ENCODE results near the gene XAB2.

The XAB2 gene

DNA sequence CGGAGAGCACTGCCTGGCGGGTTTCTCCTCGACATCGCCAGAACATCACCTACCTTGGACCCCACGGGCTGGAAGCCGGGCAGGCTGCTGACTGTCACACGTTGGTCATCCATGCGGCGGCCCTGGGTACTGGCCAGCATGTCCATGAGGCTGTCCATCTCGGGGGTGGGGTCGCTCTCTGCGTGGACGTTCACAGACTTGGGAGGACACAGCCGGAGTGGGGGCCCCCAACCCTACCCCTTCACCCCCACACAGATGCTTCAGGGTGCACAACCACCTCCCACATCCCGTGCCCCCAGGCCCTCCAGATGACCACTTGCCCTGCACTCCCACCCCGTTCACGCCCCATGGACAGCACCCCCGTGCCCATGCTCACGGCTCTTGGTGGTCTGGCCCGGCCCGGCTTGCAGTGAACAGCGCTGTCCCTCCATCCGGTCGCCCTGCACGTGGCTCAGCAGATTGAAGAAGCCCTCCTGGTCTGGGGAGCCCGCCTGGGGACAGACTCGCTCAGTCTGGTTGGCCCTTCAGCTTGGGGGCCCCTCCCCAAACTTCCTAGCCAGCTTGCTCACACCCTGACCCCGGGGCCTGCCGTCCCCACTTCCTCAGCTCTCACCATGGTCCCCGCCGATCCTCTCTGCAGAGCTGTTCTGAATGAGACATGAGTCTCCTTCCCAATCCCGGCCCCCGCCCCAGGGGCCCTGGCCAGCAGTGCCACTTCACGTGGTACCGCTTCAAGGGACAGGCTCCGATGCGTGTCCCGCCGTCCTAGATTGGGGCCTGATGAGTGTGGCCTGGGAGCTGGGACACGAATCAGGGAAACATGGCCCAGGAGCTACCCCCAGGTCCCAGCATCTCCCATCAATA is 3.2 kb upstream of the XAB2 start:
- DNase-seq: no peak

DNA sequence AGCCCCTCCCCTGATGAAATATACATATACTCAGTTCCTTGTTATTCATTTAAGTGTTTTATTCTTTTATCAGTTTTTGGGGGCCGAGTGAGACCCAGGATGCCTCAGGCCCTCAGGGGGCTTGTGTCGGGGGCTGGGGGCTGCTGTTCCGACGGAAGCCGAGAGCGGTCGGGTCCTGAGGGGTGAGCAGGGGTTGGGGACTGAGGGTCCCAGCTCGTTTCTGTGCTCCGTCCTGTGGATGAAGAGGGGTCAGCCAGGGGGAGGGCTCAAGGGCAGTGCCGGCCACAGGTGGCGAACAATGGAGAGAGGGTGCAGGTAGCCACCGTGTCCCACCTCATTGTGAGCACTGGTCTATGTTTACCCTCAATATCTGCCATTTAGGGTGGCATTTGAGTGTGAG is 2.2 kb upstream of the XAB2 start:
- DNase-seq: no peak

DNA sequence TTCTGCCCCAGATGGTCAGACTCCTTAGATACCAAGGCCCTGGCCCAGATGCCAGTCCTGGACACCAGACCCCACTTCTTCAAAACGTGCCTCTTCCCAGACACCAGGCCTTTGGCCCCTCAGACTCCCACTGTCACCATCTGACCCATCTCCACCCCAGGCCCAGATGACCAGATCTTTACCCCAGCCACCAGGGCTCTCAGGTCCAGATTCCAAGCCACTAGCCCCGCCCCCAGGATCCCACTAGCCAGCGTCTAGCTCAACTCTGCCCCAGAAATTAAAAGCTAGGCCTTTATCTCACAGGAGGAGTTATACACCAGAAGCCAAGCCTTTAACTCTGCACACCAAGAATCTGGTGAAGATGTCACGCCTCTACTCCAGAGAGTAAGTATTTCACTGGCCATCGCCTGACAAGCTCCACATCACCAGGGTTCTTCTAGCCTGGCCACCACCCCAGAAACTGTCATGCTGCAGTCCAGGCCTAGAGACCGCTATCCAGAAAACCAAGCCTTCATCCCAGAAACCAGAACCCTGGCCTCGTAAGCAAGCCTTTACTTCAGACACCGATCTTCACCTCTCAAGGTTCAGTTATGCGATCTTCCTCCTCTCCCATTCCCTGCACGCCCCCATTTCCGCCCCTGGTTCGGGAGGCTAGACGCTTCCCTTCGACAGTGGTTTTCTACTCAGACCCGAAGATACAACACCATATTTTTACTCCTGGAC is 595 bp downstream of the XAB2 start:
- DNase-seq: no peak

DNA sequence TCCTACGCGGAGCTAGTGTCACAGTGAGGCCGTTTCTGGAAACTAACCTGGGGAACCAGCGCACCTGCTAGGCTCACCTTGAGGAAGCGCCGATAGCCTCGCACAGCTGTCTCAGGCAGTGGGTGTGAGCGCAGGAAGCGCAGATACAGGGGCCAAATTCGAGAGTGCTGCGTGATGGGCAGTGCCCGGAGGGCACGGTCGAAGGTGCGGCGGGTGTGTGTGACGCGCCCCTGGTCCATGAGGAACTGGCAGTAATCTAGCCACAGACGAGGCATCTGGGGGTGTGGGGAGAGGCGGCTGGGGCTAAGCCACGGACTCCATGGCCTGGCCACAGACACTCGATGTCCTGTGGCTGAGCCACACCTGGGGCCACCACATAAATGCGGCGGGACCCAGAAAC is 2.2 kb downstream of the XAB2 start:
- DNase-seq: no peak

DNA sequence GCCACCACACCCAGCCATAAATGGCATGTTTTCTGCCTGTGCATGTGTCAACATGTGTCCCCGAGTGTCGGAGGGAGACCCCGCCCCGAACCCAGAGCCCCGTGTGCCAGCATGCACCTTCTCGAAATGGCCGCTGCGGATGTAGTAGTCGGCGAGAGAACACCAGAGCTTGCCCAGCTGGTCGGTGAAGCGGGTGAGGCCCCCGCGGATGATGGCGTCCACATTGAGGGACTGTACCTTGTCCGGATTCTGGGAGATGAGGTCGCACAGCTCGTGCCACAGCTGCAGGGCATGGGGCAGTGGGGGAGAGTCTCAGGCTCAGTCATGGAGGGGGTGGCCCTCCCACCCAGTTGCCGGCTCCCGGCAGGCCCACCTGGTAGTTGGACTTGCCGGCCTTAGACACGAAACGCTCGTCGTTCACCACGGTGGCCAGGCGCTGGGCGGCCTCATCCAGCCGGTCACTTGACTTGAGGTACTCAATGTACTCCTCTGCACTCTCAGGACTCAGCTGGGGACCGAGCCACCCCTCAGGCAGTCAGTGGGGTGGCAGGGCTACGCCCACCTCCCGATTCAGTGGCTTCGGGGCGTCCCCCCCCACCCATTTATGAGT is 3.5 kb downstream of the XAB2 start:
- DNase-seq: no peak

DNA sequence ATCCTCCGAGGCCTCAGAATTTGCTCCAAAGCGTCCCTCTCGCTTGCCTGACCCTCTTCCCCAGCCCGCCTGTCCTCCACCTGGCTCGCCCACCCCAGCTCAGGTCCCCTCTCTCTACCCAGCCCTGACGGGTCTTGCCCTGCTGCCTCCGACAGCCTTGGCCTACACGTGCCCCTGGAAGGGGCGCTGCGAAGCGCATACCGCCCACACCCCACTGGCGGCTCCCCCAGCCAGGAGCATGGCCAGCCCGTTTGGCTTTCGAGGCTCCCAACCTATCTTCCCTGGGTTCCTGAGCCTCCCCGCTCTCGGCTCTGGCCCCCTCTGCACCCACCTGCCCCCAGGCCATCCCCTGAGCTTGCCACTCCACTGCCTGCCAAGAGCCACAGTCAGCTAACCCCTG is 4.5 kb downstream of the XAB2 start:
- DNase-seq: no peak

DNA sequence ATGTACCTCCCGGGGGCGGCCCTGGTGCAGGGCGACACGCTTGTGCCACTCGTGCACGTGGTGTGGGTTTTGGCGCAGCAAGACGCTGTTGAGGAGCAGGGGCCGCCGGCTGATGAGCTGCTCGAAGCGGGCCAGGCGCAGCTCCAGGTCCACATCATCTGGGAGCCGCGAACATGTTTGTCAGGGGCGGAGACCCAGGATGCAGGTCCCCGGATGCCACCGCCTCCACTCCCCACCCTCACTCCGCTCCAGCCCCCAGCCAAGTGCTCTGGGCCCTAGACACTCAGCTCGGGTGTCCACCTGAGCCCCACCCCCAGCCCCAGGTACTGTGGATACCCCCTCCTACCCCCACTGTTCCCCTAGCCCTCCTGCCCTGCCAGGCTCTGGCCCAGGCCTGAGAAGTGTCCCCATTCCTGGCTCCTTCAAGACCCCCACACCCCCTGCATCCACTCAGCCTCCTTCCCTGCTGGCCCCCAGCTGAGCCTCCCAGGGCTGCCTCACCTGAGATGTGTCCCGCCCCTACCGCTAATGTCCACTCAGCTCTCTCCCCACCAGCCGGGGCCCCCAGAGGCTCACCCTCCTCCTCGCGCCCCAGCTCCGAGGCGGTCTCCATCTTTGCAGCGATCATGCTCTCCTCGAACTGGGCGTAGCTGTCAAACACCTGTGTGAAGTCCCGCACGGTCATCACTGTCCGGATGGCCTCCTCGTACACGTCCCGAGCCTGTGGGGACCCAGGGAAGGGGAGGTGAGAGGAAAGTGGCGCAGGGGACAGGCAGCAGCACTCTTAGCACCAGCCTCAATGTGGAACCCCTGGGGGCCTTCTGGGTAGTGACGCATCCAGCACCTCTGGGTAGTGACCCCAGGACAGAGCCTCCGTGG is 5.4 kb downstream of the XAB2 start:
- DNase-seq: no peak

DNA sequence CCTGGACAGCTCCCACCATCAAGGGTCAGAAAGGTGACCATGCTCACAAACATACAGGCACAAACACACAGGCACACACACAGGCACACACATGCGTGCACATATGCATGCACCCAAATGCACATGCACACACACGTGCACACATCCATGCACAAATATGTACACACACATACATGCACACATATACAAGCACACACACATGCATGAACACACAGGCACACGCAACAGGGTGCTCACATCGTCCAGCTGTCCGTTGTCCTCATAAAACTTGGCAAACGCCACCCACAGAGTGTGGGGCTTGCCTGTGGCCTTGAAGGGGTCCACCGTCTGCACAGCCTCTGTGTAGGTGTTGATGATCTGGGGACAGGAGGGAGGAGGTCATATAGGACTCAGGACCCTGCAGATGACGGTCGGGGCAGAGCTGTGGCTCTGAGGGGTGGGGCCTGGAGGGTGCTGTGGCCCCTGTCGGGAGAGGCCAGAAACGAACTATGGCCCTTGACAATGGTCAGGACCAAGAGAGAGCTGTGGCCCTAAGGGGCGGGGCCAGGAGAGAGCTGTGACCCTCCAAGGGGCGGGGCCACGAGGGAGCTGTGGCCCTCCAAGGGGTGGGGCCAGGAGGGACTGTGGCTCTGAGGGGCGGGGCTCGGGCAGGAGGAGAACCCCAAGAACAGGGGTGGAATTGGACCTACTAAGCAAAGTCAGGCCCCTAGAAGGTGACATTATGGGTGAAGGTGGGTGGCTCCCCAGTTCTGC is 6.2 kb downstream of the XAB2 start:
- DNase-seq: no peak

DNA sequence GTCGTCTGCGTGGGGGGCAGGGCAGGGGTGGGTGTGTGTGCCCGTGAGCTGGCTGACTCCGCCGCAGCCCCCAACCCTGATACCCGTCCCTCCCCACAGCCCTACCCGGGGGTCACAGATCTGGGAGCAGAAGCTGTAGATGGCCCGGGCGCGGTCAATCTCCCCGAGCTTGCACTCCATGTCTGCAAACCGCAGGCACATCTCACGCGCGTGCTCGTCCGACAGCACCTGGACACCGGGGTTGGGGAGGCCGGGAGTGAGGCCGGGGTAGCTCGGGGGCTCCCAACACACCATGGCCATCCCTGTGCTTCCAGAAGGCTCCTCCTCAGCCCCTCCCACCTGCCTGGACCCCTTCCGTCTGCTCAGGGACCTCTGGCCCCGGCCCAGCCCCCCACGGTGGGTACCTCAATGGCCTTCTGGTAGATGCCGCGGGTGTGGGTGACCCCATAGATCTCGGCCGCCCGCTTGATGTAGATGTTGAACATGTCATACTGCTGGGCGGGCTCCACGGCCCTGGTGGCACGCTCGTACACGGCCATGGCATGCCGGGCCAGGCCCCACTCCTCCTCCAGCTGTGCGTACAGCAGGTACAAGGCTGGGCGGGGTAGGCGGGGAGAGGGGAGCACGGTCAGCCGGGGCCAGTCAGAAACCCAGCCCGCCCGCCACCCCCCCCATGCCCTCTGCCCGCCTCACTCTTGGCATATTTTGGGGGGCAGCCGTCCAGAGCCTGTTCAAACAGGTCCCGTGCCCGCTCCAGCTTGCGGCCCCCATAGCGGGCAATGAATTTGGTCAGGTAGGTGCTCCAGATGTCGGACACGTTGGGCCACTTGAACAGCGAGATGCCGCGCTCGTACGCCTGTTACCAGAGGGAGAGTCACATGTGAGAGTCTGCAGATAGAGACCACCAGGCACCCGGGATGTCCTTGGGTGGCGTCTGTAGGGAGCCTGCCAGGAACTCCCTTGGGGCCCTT is 8.6 kb downstream of the XAB2 start:
- no peak for DNase-seq

DNA sequence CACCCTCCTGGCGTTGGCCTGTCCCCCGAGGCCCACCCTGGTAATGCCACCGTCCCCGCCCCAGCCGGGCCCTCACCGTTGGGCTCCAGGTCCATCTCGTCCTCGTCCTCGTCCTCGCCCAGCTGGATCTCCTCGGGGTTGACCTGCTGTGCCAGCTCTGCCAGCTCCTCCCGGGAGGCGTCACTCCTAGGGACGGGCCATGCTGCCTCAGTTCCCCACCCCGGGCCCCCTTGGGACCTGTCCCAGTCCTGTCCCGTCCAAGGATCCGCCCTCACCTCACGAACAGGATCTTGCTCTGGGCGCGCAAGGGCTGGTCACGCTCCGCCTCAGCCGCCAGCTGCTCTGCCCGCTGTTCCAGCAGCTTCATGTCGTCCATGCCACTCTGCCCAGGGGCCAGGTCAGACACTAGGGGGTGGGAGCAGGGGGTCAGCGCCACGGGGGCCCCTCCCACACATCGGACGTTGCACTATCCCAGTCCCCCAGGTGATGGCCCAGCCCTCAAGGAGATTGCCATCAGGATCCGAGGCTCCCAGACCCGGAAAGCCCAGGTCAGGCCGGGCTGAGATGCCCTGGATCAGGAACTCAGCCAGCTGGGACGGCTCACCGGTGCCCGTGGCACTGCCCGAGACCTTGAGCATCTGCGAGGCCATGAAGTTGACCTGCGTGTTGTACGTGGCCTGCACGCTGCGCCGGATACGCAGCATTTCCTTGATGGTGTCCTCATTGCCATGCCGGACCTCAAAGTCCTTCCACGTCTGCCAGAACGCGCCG is 9.5 kb downstream of the XAB2 start:
- no peak for DNase-seq

DNA sequence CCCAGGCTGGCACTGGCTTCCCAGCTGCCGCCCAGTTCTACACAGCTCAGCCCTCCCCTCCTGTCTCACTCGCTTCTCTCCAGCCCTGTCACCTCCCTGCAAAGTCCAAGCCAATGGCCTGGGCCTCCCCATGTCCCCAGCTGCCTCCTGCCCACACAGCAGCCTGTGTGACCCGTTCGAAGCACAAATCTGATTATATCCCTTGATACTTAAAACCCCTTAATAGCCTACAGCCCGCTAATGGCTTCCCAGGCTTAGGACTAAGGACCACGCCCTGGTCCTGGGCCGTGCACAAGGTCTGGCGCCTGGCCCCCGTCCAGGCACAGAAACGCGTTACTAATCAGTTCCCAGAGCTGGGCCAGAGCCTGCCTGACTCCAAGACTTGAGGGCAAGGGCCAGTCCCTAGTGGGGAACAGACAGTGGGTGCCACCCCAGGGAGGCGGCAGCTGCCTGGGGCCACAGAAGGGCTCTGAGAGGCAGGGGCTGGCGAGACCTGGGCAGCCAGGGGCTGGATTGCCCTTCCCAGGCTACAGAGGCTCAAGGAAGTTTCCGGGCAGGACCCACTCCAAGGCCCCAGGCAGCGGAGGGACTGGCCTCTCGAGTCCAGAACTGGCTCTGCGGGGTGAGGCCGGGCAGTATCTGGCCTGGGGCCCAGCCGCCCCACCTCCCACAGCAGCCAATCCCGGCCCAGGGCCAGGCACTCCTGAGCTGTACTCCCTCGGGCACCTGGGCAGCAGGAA is 10.4 kb downstream of the XAB2 start:
- no peak for DNase-seq

DNA sequence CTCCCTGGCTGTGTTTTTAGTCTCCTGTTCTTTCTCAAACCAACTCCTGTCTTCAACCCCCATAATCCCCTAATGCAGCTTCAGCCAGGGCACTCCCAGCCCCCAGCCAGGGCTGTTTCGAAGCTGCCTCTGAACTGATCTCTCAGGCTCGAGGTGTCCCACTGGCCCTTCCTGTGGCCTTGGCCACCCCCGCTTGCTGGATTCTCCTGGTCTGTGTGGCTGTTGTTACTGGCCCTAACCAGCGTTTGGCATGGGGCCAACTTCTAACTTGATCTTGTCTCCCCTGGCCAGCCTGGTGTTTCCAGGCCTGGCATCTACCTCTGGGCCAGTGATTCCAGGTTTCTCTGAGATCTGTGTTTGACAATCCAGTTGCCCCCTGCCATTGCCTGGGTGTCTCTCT is 11.0 kb downstream of the XAB2 start:
- DNase-seq: no peak

DNA sequence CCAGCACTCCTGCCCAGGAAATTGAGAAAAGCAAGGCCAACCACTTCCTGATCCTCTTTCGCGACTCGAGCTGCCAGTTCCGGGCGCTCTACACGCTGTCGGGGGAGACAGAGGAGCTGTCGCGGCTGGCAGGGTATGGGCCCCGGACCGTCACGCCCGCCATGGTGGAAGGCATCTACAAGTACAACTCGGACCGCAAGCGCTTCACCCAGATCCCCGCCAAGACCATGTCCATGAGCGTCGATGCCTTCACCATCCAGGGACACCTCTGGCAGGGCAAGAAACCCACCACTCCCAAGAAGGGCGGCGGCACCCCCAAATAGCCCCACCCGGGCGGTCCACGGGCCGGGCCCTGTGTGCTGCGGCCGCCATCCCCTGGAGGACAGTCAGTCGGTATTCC is 11.6 kb downstream of the XAB2 start:
- no peak for DNase-seq

DNA sequence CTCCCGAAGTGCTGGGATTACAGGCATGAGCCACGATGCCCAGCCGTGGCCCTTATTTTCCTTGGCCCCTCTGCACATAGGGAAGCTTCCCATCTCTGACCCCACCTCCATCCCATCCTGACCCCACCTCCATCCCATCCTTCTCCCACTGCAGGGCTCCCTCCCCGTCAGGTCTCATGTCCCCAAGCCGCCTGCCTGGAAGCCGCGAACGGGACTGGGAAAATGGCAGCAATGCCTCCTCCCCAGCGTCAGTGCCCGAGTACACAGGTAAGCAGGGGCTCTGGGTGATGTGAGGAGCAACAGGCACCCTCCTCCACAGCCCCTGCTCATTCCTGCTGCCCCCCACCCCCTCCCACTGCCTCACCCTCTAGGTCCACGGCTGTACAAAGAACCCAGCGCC is 12.2 kb downstream of the XAB2 start:
- DNase-seq: no peak

DNA sequence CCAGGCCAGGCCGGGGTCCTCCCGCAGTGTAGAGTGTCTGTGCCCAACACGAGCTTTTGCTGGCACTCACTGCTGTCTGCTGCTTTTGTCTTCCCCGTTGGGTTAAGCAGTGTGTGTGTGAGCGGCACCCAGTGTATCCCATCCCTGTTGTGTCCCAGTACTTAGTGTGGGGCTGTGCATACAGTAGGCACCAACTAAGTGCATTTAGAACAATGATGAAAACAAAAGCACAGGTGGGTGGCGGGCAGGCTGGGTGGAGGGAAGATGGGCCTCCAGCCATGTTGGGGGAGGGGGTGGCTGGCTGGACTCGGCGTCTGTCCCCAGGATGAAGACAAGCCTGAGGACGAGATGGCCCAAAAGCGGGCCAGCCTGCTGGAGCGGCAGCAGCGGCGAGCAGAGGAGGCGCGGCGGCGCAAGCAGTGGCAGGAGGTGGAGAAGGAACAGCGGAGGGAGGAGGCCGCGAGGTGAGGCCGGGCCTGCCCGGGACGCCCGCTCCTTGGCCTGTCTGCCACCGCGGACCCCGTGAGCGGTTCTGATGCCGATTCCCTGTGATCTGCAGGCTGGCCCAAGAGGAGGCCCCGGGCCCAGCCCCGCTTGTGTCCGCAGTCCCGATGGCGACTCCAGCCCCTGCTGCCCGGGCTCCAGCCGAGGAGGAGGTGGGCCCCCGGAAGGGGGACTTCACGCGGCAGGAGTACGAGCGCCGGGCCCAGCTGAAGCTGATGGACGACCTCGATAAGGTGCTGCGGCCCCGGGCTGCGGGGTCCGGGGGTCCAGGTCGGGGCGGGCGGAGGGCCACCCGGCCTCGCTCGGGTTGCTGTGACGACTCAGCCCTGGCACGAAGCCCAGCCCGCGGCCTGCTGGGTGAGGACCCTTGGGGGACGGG is 14.2 kb downstream of the XAB2 start:
- no peak for DNase-seq

DNA sequence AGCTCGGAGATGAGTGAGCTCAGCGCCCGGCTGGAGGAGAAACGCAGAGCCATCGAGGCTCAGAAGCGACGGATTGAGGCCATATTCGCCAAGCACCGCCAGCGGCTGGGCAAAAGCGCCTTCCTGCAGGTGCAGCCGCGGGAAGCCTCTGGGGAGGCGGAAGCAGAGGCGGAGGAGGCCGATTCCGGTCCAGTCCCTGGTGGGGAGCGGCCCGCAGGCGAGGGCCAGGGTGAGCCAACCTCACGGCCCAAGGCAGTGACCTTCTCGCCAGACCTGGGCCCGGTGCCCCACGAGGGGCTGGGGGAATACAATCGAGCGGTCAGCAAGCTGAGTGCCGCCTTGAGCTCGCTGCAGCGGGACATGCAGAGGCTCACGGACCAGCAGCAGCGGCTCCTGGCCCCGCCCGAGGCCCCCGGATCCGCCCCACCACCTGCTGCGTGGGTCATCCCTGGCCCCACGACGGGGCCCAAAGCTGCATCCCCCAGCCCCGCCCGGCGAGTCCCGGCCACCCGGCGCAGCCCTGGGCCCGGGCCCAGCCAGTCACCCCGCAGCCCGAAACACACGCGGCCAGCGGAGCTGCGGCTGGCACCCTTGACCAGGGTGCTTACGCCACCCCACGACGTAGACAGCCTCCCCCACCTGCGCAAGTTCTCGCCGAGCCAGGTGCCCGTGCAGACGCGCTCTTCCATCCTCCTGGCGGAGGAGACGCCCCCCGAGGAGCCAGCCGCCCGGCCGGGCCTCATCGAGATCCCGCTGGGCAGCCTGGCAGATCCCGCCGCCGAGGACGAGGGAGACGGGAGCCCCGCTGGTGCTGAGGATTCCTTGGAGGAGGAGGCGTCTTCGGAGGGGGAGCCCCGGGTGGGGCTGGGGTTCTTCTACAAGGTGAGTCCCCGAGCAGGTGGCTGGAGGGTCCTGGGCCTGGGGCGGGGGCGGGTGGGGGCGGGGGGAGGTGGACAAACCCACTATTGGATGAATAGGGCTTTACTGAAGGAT is 16.8 kb downstream of the XAB2 start:
- DNase-seq: no peak

All from CD4-positive, alpha-beta T cell treated with Interleukin-6 for 4 hours (primary cell).